ENCODE data around the gene TIMP4. TPM values are rescaled to one million over a fixed set of nuclear protein-coding genes. Genes with fewer than 3 reads are reported as not detected.

Gene TIMP4
- total RNA-seq, 1 donor from 2014 or later, result 0.69 TPM

GRCh38 chr3:12138044-12138443, 20.7 kb downstream of the TIMP4 start:
- Mint-ChIP-seq H3K27ac (ENCODE audit: unreplicated experiment) (no peak overlapping the region), H3K9me3 (ENCODE audit: unreplicated experiment) (no peaks in the 10 kb centered on the region), H3K36me3 (ENCODE audit: low read depth, unreplicated experiment) (no peaks in the 10 kb centered on the region), H3K27me3 (ENCODE audit: unreplicated experiment) (no peaks in the 10 kb centered on the region), H3K4me3 (ENCODE audit: unreplicated experiment) (no peak overlapping the region), H3K4me1 (ENCODE audit: unreplicated experiment) (peaks cover 26% of the 10 kb centered on the region)
- TF ChIP-seq CTCF (IDR thresholded peaks at IDR 0.05; ENCODE audit: unreplicated experiment), result no peak
- peak; percentile 38 for DNase-seq (ENCODE audit: low spot score)

GRCh38 chr3:12136371-12136770, 22.3 kb downstream of the TIMP4 start:
- H3K36me3 Mint-ChIP-seq (ENCODE audit: low read depth, unreplicated experiment), result no peaks in the 10 kb centered on the region
- DNase-seq (ENCODE audit: low spot score), result no peak
- H3K27ac Mint-ChIP-seq (ENCODE audit: unreplicated experiment), result no peak overlapping the region
- TF ChIP-seq CTCF (IDR thresholded peaks at IDR 0.05; ENCODE audit: unreplicated experiment), result no peak
- peaks cover 17% of the 10 kb centered on the region for H3K4me1 Mint-ChIP-seq (ENCODE audit: unreplicated experiment)
- H3K9me3 Mint-ChIP-seq (ENCODE audit: unreplicated experiment), result no peaks in the 10 kb centered on the region
- H3K4me3 Mint-ChIP-seq (ENCODE audit: unreplicated experiment), result no peak overlapping the region
- H3K27me3 Mint-ChIP-seq (ENCODE audit: unreplicated experiment), result no peaks in the 10 kb centered on the region

- H3K4me3 Mint-ChIP-seq (ENCODE audit: unreplicated experiment), result no peak overlapping the region
- peak; percentile 81 for TF ChIP-seq CTCF (IDR thresholded peaks at IDR 0.05; ENCODE audit: unreplicated experiment)
- H3K9me3 Mint-ChIP-seq (ENCODE audit: unreplicated experiment), result no peaks in the 10 kb centered on the region
- no peaks in the 10 kb centered on the region for H3K27me3 Mint-ChIP-seq (ENCODE audit: unreplicated experiment)
- H3K27ac Mint-ChIP-seq (ENCODE audit: unreplicated experiment), result no peak overlapping the region
- peak; percentile 73 for DNase-seq (ENCODE audit: low spot score)
- H3K4me1 Mint-ChIP-seq (ENCODE audit: unreplicated experiment), result peaks cover 17% of the 10 kb centered on the region
- H3K36me3 Mint-ChIP-seq (ENCODE audit: low read depth, unreplicated experiment), result no peaks in the 10 kb centered on the region
Measured at GRCh38 chr3:12135029-12135657, 23.6 kb downstream of the TIMP4 start.

- Mint-ChIP-seq H3K27me3 (ENCODE audit: unreplicated experiment) (no peaks in the 10 kb centered on the region), H3K27ac (ENCODE audit: unreplicated experiment) (no peak overlapping the region), H3K9me3 (ENCODE audit: unreplicated experiment) (no peaks in the 10 kb centered on the region), H3K4me3 (ENCODE audit: unreplicated experiment) (no peak overlapping the region), H3K36me3 (ENCODE audit: low read depth, unreplicated experiment) (no peaks in the 10 kb centered on the region), H3K4me1 (ENCODE audit: unreplicated experiment) (peaks cover 3% of the 10 kb centered on the region)
- no peak for TF ChIP-seq CTCF (IDR thresholded peaks at IDR 0.05; ENCODE audit: unreplicated experiment)
- no peak for DNase-seq (ENCODE audit: low spot score)
Measured at GRCh38 chr3:12132881-12133280, 25.8 kb downstream of the TIMP4 start.

GRCh38 chr3:12131351-12132090, 27.2 kb downstream of the TIMP4 start:
- Mint-ChIP-seq H3K27me3 (ENCODE audit: unreplicated experiment) (no peaks in the 10 kb centered on the region), H3K4me3 (ENCODE audit: unreplicated experiment) (no peak overlapping the region), H3K27ac (ENCODE audit: unreplicated experiment) (no peak overlapping the region), H3K9me3 (ENCODE audit: unreplicated experiment) (no peaks in the 10 kb centered on the region), H3K36me3 (ENCODE audit: low read depth, unreplicated experiment) (no peaks in the 10 kb centered on the region), H3K4me1 (ENCODE audit: unreplicated experiment) (peaks cover 3% of the 10 kb centered on the region)
- TF ChIP-seq CTCF (IDR thresholded peaks at IDR 0.05; ENCODE audit: unreplicated experiment), result no peak
- no peak for DNase-seq (ENCODE audit: low spot score)

All from endothelial cell (in vitro differentiated cells).